DMS114 treated with DMSO at 0.1 percent for 48 hours (cell line): ENCODE measurements around the gene AQP5.
"Not testable (repeated sequence)": the region's sequence is repeated elsewhere in the genome, so short reads cannot be mapped to it uniquely, and the experiment has no call there.

Experiments
- DNase-seq: peaks from one replicate; lab custom pipeline; 2025; ENCODE audit not compliant: unreplicated experiment; lab: John Stamatoyannopoulos, UW

AQP5 gene

GRCh38 chr12:49979016-49979586 lies 17.4 kb downstream of the AQP5 start:
- no peak for DNase-seq

- no peak for DNase-seq
Observed at GRCh38 chr12:49979791-49980190, 18.1 kb downstream of the AQP5 start.

GRCh38 chr12:49980501-49981349 lies 19.1 kb downstream of the AQP5 start:
- no peak for DNase-seq

GRCh38 chr12:49982246-49983087 lies 20.8 kb downstream of the AQP5 start:
- no peak for DNase-seq

- DNase-seq, result no peak
Observed at GRCh38 chr12:49983892-49984291, 22.2 kb downstream of the AQP5 start.

- no peak for DNase-seq
Observed at GRCh38 chr12:49984476-49985359, 23.0 kb downstream of the AQP5 start.

- no peak for DNase-seq
Observed at GRCh38 chr12:49985981-49986380, 24.3 kb downstream of the AQP5 start.

GRCh38 chr12:49986476-49986875 lies 24.8 kb downstream of the AQP5 start:
- DNase-seq, result not testable (repeated sequence)

GRCh38 chr12:49987625-49988303 lies 26.1 kb downstream of the AQP5 start:
- DNase-seq, result no peak

GRCh38 chr12:49989400-49989799 lies 27.7 kb downstream of the AQP5 start:
- not testable (repeated sequence) for DNase-seq

- no peak for DNase-seq
Observed at GRCh38 chr12:49990273-49990672, 28.6 kb downstream of the AQP5 start.

GRCh38 chr12:49998453-49998852 lies 36.8 kb downstream of the AQP5 start:
- no peak for DNase-seq

GRCh38 chr12:50003595-50003994 lies 41.9 kb downstream of the AQP5 start:
- DNase-seq, result no peak

GRCh38 chr12:50004696-50005095 lies 43.0 kb downstream of the AQP5 start:
- no peak for DNase-seq

- no peak for DNase-seq
Observed at GRCh38 chr12:50005175-50005574, 43.5 kb downstream of the AQP5 start.

- no peak for DNase-seq
Observed at GRCh38 chr12:50006280-50006679, 44.6 kb downstream of the AQP5 start.

- DNase-seq, result no peak
Observed at GRCh38 chr12:50006754-50007442, 45.2 kb downstream of the AQP5 start.

- DNase-seq, result no peak
Observed at GRCh38 chr12:50013361-50014147, 51.9 kb downstream of the AQP5 start.

GRCh38 chr12:50014342-50014741 lies 52.7 kb downstream of the AQP5 start:
- no peak for DNase-seq
